GM23338 (cell line): ENCODE measurements around the gene TNIP2.

Experiments used
- EZH2 ChIP-seq: fragments of 200-600 bp; sonication (generic); IDR thresholded peaks from one replicate; pipeline ENCODE4 v1.8.0; 2017; ENCODE audit warnings: antibody characterized with exemption, mild to moderate bottlenecking, low read depth; ENCODE audit not compliant: unreplicated experiment
- EZH2phosphoT487 ChIP-seq: fragments of 200-600 bp; sonication (generic); IDR thresholded peaks from one replicate; pipeline ENCODE4 v1.8.1; 2018; ENCODE audit warnings: antibody characterized with exemption; ENCODE audit not compliant: unreplicated experiment
- POLR2AphosphoS5 ChIP-seq: IDR thresholded peaks from 2 replicates; pipeline ENCODE4 v1.6.1; 2016; ENCODE audit warnings: antibody characterized with exemption, low read depth
- ZNF331 ChIP-seq: fragments of 250-450 bp; sonication (Bioruptor Pico); IDR thresholded peaks from 2 replicates; pipeline ENCODE4 v1.5.0; 2020; ENCODE audit warnings: low read depth, mild to moderate bottlenecking, moderate library complexity
- TF ChIP-seq, protein P1 (sequence below): IDR thresholded peaks from one replicate; pipeline ENCODE4 v1.6.1; 2018; ENCODE audit warnings: antibody characterized with exemption; ENCODE audit not compliant: unreplicated experiment
- TF ChIP-seq, protein P2 (sequence below), 2 experiments: fragments of 200-600 bp in 1 of 2; sonication (generic) in 1 of 2; conservative IDR thresholded peaks; 2 replicates each; pipeline versions ENCODE4 v1.5.1 to v1.6.1; 2016 to 2017; ENCODE audit warnings: antibody characterized with exemption in 2 of 2, low read depth in 2 of 2, mild to moderate bottlenecking in 2 of 2, moderate library complexity in 1 of 2
- TF ChIP-seq, protein P3 (sequence below): IDR thresholded peaks from 2 replicates; pipeline ENCODE4 v1.6.1; 2016; ENCODE audit warnings: antibody characterized with exemption

DNA sequence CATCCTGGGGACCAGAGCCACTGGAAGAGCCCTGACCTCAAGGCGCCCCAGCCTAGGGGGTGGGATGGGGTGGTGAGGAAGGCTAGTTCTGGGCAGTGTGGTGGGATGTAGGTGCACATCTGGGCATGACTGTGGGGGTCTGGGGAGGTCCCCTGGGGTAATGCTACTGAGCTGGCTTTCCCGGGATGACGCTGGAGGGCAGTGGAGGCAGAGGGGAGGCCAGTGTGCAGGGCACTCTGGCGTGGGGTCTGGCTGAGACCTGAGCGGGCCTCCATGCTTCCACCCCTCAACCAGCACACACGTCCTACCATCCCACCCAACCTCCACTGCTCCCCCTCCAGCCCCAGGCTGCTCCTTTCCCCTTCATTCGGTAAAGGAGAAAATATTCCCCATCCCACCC is 32.0 kb upstream of the TNIP2 start:
- TF ChIP-seq, protein P1, sequence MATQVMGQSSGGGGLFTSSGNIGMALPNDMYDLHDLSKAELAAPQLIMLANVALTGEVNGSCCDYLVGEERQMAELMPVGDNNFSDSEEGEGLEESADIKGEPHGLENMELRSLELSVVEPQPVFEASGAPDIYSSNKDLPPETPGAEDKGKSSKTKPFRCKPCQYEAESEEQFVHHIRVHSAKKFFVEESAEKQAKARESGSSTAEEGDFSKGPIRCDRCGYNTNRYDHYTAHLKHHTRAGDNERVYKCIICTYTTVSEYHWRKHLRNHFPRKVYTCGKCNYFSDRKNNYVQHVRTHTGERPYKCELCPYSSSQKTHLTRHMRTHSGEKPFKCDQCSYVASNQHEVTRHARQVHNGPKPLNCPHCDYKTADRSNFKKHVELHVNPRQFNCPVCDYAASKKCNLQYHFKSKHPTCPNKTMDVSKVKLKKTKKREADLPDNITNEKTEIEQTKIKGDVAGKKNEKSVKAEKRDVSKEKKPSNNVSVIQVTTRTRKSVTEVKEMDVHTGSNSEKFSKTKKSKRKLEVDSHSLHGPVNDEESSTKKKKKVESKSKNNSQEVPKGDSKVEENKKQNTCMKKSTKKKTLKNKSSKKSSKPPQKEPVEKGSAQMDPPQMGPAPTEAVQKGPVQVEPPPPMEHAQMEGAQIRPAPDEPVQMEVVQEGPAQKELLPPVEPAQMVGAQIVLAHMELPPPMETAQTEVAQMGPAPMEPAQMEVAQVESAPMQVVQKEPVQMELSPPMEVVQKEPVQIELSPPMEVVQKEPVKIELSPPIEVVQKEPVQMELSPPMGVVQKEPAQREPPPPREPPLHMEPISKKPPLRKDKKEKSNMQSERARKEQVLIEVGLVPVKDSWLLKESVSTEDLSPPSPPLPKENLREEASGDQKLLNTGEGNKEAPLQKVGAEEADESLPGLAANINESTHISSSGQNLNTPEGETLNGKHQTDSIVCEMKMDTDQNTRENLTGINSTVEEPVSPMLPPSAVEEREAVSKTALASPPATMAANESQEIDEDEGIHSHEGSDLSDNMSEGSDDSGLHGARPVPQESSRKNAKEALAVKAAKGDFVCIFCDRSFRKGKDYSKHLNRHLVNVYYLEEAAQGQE: no peak
- TF ChIP-seq EZH2 (no peak), POLR2AphosphoS5 (no peak), EZH2phosphoT487 (no peak), ZNF331 (CRISPR knock-in tag) (no peak)
- TF ChIP-seq, protein P2, sequence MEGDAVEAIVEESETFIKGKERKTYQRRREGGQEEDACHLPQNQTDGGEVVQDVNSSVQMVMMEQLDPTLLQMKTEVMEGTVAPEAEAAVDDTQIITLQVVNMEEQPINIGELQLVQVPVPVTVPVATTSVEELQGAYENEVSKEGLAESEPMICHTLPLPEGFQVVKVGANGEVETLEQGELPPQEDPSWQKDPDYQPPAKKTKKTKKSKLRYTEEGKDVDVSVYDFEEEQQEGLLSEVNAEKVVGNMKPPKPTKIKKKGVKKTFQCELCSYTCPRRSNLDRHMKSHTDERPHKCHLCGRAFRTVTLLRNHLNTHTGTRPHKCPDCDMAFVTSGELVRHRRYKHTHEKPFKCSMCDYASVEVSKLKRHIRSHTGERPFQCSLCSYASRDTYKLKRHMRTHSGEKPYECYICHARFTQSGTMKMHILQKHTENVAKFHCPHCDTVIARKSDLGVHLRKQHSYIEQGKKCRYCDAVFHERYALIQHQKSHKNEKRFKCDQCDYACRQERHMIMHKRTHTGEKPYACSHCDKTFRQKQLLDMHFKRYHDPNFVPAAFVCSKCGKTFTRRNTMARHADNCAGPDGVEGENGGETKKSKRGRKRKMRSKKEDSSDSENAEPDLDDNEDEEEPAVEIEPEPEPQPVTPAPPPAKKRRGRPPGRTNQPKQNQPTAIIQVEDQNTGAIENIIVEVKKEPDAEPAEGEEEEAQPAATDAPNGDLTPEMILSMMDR (conservative IDR thresholded peaks at IDR 0.05; ENCODE audit: low read depth in 2 of 2): no peak
- TF ChIP-seq, protein P3, sequence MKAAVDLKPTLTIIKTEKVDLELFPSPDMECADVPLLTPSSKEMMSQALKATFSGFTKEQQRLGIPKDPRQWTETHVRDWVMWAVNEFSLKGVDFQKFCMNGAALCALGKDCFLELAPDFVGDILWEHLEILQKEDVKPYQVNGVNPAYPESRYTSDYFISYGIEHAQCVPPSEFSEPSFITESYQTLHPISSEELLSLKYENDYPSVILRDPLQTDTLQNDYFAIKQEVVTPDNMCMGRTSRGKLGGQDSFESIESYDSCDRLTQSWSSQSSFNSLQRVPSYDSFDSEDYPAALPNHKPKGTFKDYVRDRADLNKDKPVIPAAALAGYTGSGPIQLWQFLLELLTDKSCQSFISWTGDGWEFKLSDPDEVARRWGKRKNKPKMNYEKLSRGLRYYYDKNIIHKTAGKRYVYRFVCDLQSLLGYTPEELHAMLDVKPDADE: no peak
